ENCODE measurements around the gene HES2.

DNA sequence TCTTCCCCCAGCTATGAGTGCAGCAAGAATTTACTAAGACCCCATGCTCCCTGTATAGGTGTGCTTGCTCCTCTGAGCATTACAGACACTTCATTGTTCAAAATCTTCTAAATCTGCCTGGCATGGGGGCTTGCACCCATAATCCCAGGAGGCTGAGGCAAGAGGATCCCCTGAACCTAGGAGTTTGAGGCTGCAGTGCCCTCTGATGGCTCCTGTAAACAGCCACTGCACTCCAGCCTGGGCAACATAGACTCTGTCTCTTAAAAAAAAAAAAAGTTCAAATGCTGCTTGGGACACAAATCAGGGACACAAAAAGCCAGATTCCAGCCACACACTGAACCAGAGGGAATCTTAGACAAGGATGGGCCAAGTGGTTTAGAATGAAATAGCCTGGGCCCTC lies 22.7 kb downstream of the HES2 start:
- no peak for TF ChIP-seq SREBF2 (IDR thresholded peaks at IDR 0.05)
- TF ChIP-seq, protein P1, sequence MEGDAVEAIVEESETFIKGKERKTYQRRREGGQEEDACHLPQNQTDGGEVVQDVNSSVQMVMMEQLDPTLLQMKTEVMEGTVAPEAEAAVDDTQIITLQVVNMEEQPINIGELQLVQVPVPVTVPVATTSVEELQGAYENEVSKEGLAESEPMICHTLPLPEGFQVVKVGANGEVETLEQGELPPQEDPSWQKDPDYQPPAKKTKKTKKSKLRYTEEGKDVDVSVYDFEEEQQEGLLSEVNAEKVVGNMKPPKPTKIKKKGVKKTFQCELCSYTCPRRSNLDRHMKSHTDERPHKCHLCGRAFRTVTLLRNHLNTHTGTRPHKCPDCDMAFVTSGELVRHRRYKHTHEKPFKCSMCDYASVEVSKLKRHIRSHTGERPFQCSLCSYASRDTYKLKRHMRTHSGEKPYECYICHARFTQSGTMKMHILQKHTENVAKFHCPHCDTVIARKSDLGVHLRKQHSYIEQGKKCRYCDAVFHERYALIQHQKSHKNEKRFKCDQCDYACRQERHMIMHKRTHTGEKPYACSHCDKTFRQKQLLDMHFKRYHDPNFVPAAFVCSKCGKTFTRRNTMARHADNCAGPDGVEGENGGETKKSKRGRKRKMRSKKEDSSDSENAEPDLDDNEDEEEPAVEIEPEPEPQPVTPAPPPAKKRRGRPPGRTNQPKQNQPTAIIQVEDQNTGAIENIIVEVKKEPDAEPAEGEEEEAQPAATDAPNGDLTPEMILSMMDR (IDR thresholded peaks at IDR 0.05) = peak; percentile 22; the same call in 2 of the 3 replicates
- no peak for TF ChIP-seq POLR2A (IDR thresholded peaks at IDR 0.05; ENCODE audit: low read length)
- peak in 1 of 2 experiments; percentile 41; a peak in 1 of 5 replicates for TF ChIP-seq RAD21 (conservative IDR thresholded peaks at IDR 0.05 in 1 of 2, IDR thresholded peaks at IDR 0.05 in 1 of 2)
- TF ChIP-seq EP300 (IDR thresholded peaks at IDR 0.05) = no peak
- no peak for TF ChIP-seq PHF8 (IDR thresholded peaks at IDR 0.05; ENCODE audit: borderline replicate concordance, low read depth)
- TF ChIP-seq CEBPB (IDR thresholded peaks at IDR 0.05) = no peak

Measured in A549 (cell line).